ENCODE data around the gene SLC25A34.

DNA sequence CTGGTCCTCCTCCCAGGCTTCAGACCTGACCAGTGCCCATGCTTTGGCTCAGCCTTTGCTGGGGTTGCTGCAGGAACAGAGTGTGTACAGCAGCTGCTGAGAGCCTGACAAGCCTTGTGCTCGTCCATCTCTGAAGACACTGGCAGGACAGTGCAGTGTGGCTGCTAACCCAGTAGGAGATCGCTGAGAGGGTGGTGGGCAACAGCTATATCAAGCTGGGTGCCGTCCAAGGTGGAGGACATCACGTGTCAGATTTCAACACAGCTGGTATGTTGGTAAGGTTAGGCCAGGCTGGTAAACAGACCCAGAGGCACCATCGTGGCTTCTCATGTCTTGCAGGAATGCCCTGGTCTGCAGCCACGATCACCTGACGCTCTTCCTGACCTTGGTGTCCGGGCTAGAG lies 17.9 kb upstream of the SLC25A34 start:
- TF ChIP-seq POLR2A (IDR thresholded peaks at IDR 0.05; ENCODE audit: low read depth, low read length) (no peak), TAF1 (IDR thresholded peaks at IDR 0.05; ENCODE audit: low read depth, low read length) (no peak), PAX5 (IDR thresholded peaks at IDR 0.05; ENCODE audit: insufficient read depth, low read length, severe bottlenecking) (no peak), POLR2AphosphoS5 (IDR thresholded peaks at IDR 0.05; ENCODE audit: low read depth, low read length) (no peak), SPI1 (IDR thresholded peaks at IDR 0.05; ENCODE audit: low read depth, low read length) (no peak)
